Ishikawa (cell line): ENCODE measurements around the gene MAD1L1.

Source experiments
- CEBPB ChIP-seq: IDR thresholded peaks from 2 replicates; pipeline ENCODE4 v1.6.1; 2012
- CREB1 ChIP-seq: IDR thresholded peaks from 2 replicates; pipeline ENCODE4 v1.6.1; 2012; ENCODE audit warnings: low read depth
- EGR1 ChIP-seq: IDR thresholded peaks from 2 replicates; pipeline ENCODE4 v1.6.1; 2012
- EP300 ChIP-seq: IDR thresholded peaks from 2 replicates; pipeline ENCODE4 v1.6.1; 2012; ENCODE audit warnings: borderline replicate concordance
- FOXM1 ChIP-seq: IDR thresholded peaks from 2 replicates; pipeline ENCODE4 v1.6.1; 2012; ENCODE audit warnings: low read depth, borderline replicate concordance
- NFIC ChIP-seq: IDR thresholded peaks from 2 replicates; pipeline ENCODE4 v1.6.1; 2012
- RAD21 ChIP-seq: IDR thresholded peaks from 2 replicates; pipeline ENCODE4 v1.6.1; 2012; ENCODE audit warnings: low read depth
- TAF1 ChIP-seq: IDR thresholded peaks from 2 replicates; pipeline ENCODE4 v1.6.1; 2012; ENCODE audit warnings: low read depth, mild to moderate bottlenecking
- TCF12 ChIP-seq: IDR thresholded peaks from 2 replicates; pipeline ENCODE4 v1.6.1; 2012; ENCODE audit warnings: low read depth
- TEAD4 ChIP-seq: IDR thresholded peaks from 2 replicates; pipeline ENCODE4 v1.6.1; 2012
- USF1 ChIP-seq: IDR thresholded peaks from 2 replicates; pipeline ENCODE4 v1.6.1; 2012
- YY1 ChIP-seq: IDR thresholded peaks from 2 replicates; pipeline ENCODE4 v1.6.1; 2012; ENCODE audit warnings: low read depth
- ZBTB7A ChIP-seq: IDR thresholded peaks from 2 replicates; pipeline ENCODE4 v1.6.1; 2012; ENCODE audit warnings: low read depth
- TF ChIP-seq, protein P1 (sequence below): IDR thresholded peaks from 2 replicates; pipeline ENCODE4 v1.6.1; 2012; ENCODE audit warnings: low read depth, mild to moderate bottlenecking
- TF ChIP-seq, protein P2 (sequence below): IDR thresholded peaks from 2 replicates; pipeline ENCODE4 v1.6.1; 2012

Gene MAD1L1

GRCh38 chr7:2048531-2048930 is 184.2 kb downstream of the MAD1L1 start:
- no peak for TF ChIP-seq TAF1
- TF ChIP-seq CEBPB: no peak
- TF ChIP-seq RAD21: no peak

GRCh38 chr7:2048006-2048405 is 184.7 kb downstream of the MAD1L1 start:
- TF ChIP-seq, protein P1, sequence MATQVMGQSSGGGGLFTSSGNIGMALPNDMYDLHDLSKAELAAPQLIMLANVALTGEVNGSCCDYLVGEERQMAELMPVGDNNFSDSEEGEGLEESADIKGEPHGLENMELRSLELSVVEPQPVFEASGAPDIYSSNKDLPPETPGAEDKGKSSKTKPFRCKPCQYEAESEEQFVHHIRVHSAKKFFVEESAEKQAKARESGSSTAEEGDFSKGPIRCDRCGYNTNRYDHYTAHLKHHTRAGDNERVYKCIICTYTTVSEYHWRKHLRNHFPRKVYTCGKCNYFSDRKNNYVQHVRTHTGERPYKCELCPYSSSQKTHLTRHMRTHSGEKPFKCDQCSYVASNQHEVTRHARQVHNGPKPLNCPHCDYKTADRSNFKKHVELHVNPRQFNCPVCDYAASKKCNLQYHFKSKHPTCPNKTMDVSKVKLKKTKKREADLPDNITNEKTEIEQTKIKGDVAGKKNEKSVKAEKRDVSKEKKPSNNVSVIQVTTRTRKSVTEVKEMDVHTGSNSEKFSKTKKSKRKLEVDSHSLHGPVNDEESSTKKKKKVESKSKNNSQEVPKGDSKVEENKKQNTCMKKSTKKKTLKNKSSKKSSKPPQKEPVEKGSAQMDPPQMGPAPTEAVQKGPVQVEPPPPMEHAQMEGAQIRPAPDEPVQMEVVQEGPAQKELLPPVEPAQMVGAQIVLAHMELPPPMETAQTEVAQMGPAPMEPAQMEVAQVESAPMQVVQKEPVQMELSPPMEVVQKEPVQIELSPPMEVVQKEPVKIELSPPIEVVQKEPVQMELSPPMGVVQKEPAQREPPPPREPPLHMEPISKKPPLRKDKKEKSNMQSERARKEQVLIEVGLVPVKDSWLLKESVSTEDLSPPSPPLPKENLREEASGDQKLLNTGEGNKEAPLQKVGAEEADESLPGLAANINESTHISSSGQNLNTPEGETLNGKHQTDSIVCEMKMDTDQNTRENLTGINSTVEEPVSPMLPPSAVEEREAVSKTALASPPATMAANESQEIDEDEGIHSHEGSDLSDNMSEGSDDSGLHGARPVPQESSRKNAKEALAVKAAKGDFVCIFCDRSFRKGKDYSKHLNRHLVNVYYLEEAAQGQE: no peak
- TF ChIP-seq TEAD4 (no peak), FOXM1 (no peak), YY1 (no peak), CREB1 (no peak)
- TF ChIP-seq, protein P2, sequence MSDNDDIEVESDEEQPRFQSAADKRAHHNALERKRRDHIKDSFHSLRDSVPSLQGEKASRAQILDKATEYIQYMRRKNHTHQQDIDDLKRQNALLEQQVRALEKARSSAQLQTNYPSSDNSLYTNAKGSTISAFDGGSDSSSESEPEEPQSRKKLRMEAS: no peak

DNA sequence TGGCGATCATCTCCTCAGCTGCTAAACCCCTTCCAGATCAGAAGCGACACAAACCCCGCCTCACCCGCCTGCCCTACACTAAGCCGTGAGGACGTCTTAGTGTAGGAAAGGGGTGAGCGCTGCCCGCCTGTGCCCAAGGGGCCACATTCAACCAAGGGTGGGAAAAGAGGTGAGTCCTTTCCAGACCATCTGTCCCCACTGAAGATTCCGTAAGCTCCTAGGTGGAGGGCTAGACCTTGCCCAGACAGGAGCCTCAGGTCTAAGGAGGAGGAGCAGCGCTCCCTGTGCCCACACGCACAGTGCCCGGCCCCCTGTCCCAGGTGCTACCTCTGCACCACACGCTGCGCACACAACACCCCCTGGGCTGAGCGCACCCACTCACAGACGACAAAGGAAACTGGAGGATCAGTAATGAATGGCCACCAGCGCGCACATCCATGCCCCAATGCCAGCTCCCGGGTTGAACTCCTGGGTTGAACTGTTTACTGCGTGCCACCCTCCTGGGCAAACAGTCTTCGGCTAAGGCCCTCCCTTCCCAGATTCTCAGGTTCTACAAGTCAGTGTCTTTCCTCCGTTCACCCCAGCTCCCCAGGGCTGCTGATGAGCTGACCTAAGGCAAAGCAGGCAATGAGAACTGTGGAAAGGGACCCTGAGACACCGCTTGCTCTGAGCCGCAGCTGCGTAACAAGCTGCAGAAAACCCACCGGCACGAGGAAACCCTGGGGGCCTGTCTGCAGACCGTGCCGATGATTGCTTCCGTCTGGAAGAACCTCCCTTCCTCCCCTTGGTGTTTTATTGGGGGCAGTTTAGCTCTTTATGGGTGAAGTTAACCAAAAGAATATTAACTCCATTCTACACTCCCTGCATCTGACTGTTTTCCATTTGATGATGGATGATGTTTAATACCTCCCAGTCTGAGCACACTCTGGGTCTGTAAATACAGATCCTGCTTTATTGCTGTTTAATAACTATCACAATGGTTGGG is 185.9 kb downstream of the MAD1L1 start:
- TF ChIP-seq TCF12 (no peak), FOXM1 (no peak), USF1 (no peak), NFIC (no peak), CREB1 (no peak), RAD21 (no peak), EGR1 (no peak), YY1 (no peak), CEBPB (no peak), TEAD4 (no peak)
- TF ChIP-seq, protein P2: no peak

- TF ChIP-seq, protein P2: no peak
- no peak for TF ChIP-seq CREB1
- TF ChIP-seq, protein P1: no peak
- TF ChIP-seq YY1: no peak
- TF ChIP-seq TAF1: no peak
- no peak for TF ChIP-seq ZBTB7A
- no peak for TF ChIP-seq FOXM1
- no peak for TF ChIP-seq TEAD4
- no peak for TF ChIP-seq NFIC
- TF ChIP-seq EGR1: no peak
- no peak for TF ChIP-seq TCF12
- no peak for TF ChIP-seq CEBPB
- no peak for TF ChIP-seq USF1
- no peak for TF ChIP-seq RAD21
- TF ChIP-seq EP300: no peak
These were observed 187.0 kb downstream of the MAD1L1 start for GRCh38 chr7:2045559-2046405.

DNA sequence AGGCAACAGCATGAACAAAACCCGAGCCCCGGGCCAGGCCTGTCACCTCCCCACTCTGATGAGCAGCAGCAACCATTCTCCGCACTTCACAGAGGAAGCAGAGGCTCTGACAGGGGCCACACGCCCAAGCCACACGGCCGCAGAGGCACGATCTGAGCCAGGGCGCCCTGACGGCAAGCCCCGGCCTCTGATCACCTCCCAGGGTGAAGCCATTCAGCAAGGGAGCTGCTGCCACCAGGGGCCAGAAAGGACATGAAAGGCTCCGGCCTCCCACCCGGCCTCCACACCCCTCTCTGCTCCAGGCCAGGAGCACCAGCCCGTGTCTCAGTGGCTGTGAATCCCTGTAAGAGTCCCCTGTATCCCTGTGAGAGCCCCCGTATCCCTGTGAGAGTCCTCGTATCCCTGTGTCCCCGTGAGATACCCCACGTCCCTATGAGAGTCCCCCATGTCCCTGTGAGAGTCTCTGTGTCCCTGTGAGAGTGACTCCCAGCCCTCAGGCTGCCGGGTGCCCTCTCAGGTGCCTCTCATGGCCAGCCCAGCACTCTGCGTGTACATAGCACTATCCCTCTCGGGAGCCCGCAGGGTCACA is 187.8 kb downstream of the MAD1L1 start:
- TF ChIP-seq RAD21 (no peak), USF1 (no peak), CEBPB (no peak), EP300 (no peak), TEAD4 (no peak)
- TF ChIP-seq, protein P1: no peak
